ENCODE measurements around the gene GRAMD2B. TPM values are rescaled to one million over a fixed set of nuclear protein-coding genes. Genes with fewer than 3 reads are reported as not detected.

The GRAMD2B gene
- total and polyA plus RNA-seq, 4 donors, result 8.5 to 19.4 (median 14.9) TPM

- WGBS, 2 donors, result 76 to 86% methylated on average over 8 of the region's 8 CpGs
- no peaks in the 10 kb centered on the region for H3K9me3 ChIP-seq (ENCODE audit: control insufficient read depth in 4 of 4, insufficient read depth in 3 of 4, low read length in 3 of 4)
- ATAC-seq (ENCODE audit: insufficient read depth, low FRiP score) (no peak), DNase-seq (no peak)
- H3K4me1 ChIP-seq (ENCODE audit: control insufficient read depth in 5 of 5, insufficient read depth in 5 of 5, low read length in 5 of 5), result peaks cover 0 to 9% (median 1%) of the 10 kb centered on the region in 5 donors
- H3K4me3 ChIP-seq, result no peak overlapping the region
- no peak overlapping the region for H3K9ac ChIP-seq (ENCODE audit: insufficient read depth in 1 of 2, low read length in 2 of 2)
- peaks cover 0 to 22% (median 6%) of the 10 kb centered on the region in 4 donors for H3K36me3 ChIP-seq (ENCODE audit: control insufficient read depth in 4 of 4, insufficient read depth in 4 of 4, low read length in 4 of 4)
- no peak for TF ChIP-seq CTCF (IDR thresholded peaks at IDR 0.05; ENCODE audit: control extremely low read depth, extremely low read depth)
- no peak overlapping the region for H3K27ac ChIP-seq (ENCODE audit: low read depth in 1 of 2, low read length in 1 of 2)
- H3K27me3 ChIP-seq (ENCODE audit: control insufficient read depth in 3 of 3, insufficient read depth in 3 of 3, low read length in 2 of 3), result no peaks in the 10 kb centered on the region
Observed at GRCh38 chr5:126492939-126493338, 69.7 kb downstream of the GRAMD2B start.

GRCh38 chr5:126494393-126494792 is 71.2 kb downstream of the GRAMD2B start:
- Histone ChIP-seq H3K27ac (ENCODE audit: low read depth in 1 of 2, low read length in 1 of 2) (no peak overlapping the region), H3K9ac (ENCODE audit: insufficient read depth in 1 of 2, low read length in 2 of 2) (no peak overlapping the region), H3K4me1 (ENCODE audit: control insufficient read depth in 5 of 5, insufficient read depth in 5 of 5, low read length in 5 of 5) (peaks cover 0 to 2% (median 0%) of the 10 kb centered on the region in 5 donors), H3K36me3 (ENCODE audit: control insufficient read depth in 4 of 4, insufficient read depth in 4 of 4, low read length in 4 of 4) (peaks cover 0 to 14% (median 3%) of the 10 kb centered on the region in 4 donors), H3K9me3 (ENCODE audit: control insufficient read depth in 4 of 4, insufficient read depth in 3 of 4, low read length in 3 of 4) (no peaks in the 10 kb centered on the region), H3K27me3 (ENCODE audit: control insufficient read depth in 3 of 3, insufficient read depth in 3 of 3, low read length in 2 of 3) (no peaks in the 10 kb centered on the region), H3K4me3 (no peak overlapping the region)
- no peak for DNase-seq
- TF ChIP-seq CTCF (IDR thresholded peaks at IDR 0.05; ENCODE audit: control extremely low read depth, extremely low read depth), result no peak
- no peak for ATAC-seq (ENCODE audit: insufficient read depth, low FRiP score)
- WGBS, 2 donors, result 95 to 97% methylated on average over 3 of the region's 3 CpGs

- DNase-seq, result no peak
Observed at GRCh38 chr5:126497506-126497905, 74.3 kb downstream of the GRAMD2B start.

More at GRCh38 chr5:126497506-126497905, 74.3 kb downstream of the GRAMD2B start:
- no peak for TF ChIP-seq CTCF (IDR thresholded peaks at IDR 0.05; ENCODE audit: control extremely low read depth, extremely low read depth)
- Histone ChIP-seq H3K27me3 (ENCODE audit: control insufficient read depth in 3 of 3, insufficient read depth in 3 of 3, low read length in 2 of 3) (no peaks in the 10 kb centered on the region), H3K27ac (ENCODE audit: low read depth in 1 of 2, low read length in 1 of 2) (no peak overlapping the region), H3K4me3 (no peak overlapping the region), H3K4me1 (ENCODE audit: control insufficient read depth in 5 of 5, insufficient read depth in 5 of 5, low read length in 5 of 5) (peaks cover 0 to 2% (median 0%) of the 10 kb centered on the region in 5 donors), H3K9ac (ENCODE audit: insufficient read depth in 1 of 2, low read length in 2 of 2) (no peak overlapping the region), H3K9me3 (ENCODE audit: control insufficient read depth in 4 of 4, insufficient read depth in 3 of 4, low read length in 3 of 4) (no peaks in the 10 kb centered on the region), H3K36me3 (ENCODE audit: control insufficient read depth in 4 of 4, insufficient read depth in 4 of 4, low read length in 4 of 4) (peaks cover 0 to 5% (median under 1%) of the 10 kb centered on the region in 4 donors)
- ATAC-seq (ENCODE audit: insufficient read depth, low FRiP score), result no peak
- WGBS, 2 donors, result 86 to 92% methylated on average over 5 of the region's 5 CpGs
